Transverse colon (tissue), 4 donors: ENCODE data around the gene GDI1.

Experiments used
- CTCF ChIP-seq, 5 experiments: fragments of 200-600 bp in 3 of 5; fragments of 450-650 bp in 2 of 5; sonication (generic) in 3 of 5; IDR thresholded peaks; 1 replicate in 2 of 5; 2 replicates in 3 of 5; pipeline ENCODE4 v1.5.1; 2016 to 2017; ENCODE audit warnings: antibody characterized with exemption in 5 of 5, inconsistent platforms in 3 of 5, mild to moderate bottlenecking in 2 of 5, moderate library complexity in 1 of 5
- EP300 ChIP-seq: sonication (generic); formaldehyde crosslinking; IDR thresholded peaks from one replicate; pipeline ENCODE4 v1.6.1; 2017; ENCODE audit warnings: antibody characterized with exemption, low read depth
- POLR2A ChIP-seq: fragments of 450-650 bp; IDR thresholded peaks from one replicate; pipeline ENCODE4 v1.6.1; 2016; ENCODE audit warnings: antibody characterized with exemption, mild to moderate bottlenecking, moderate library complexity
- POLR2AphosphoS5 ChIP-seq, 3 donors: sonication (generic); formaldehyde crosslinking; IDR thresholded peaks; one replicate each; pipeline ENCODE4 v1.6.1; 2016; ENCODE audit warnings: antibody characterized with exemption in 3 of 3

- no peak for TF ChIP-seq POLR2A
- TF ChIP-seq CTCF (IDR thresholded peaks at IDR 0.05): no peak
- no peak for TF ChIP-seq POLR2AphosphoS5 (IDR thresholded peaks at IDR 0.05)
- TF ChIP-seq EP300: no peak
Measured at GRCh38 chrX:154459832-154460231, 22.9 kb downstream of the GDI1 start.
